Panc1 (cell line): ENCODE results near the gene KDM4B.

Experiments
- POLR2AphosphoS5 ChIP-seq: IDR thresholded peaks from 2 replicates; pipeline ENCODE4 v1.6.1; 2012; ENCODE audit warnings: mild to moderate bottlenecking, low read depth, low read length, moderate library complexity
- TF ChIP-seq, protein P1 (sequence below): fragments of 450-650 bp; IDR thresholded peaks from 2 replicates; pipeline ENCODE4 v1.5.1; 2017; ENCODE audit warnings: mild to moderate bottlenecking

DNA sequence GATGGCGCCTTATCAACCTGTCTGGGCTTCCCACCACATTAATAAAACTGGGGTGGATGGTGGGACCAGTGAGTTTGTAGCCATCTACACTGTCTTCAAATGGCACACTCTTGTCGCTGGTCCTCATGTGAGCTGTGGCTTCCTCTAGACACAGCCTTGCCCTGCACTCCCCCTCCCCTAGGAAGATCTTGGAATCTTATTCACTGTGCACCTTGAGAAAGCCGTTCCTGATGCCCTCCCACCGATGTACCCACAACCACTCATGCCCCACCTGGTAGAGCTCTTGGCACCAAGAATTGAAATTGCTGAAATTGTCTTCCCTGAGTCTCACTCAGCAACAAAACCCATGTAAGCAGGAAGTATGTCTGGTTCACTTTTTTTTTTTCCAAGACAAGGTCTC lies 225.7 kb downstream of the KDM4B start:
- TF ChIP-seq, protein P1, sequence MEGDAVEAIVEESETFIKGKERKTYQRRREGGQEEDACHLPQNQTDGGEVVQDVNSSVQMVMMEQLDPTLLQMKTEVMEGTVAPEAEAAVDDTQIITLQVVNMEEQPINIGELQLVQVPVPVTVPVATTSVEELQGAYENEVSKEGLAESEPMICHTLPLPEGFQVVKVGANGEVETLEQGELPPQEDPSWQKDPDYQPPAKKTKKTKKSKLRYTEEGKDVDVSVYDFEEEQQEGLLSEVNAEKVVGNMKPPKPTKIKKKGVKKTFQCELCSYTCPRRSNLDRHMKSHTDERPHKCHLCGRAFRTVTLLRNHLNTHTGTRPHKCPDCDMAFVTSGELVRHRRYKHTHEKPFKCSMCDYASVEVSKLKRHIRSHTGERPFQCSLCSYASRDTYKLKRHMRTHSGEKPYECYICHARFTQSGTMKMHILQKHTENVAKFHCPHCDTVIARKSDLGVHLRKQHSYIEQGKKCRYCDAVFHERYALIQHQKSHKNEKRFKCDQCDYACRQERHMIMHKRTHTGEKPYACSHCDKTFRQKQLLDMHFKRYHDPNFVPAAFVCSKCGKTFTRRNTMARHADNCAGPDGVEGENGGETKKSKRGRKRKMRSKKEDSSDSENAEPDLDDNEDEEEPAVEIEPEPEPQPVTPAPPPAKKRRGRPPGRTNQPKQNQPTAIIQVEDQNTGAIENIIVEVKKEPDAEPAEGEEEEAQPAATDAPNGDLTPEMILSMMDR, result no peak
- TF ChIP-seq POLR2AphosphoS5, result no peak
